Left colon (tissue), 2 donors: ENCODE results near the gene COL25A1. TPM values are rescaled to one million over a fixed set of nuclear protein-coding genes. Genes with fewer than 3 reads are reported as not detected.
"Not testable (repeated sequence)": the region's sequence is repeated elsewhere in the genome, so short reads cannot be mapped to it uniquely, and the experiment has no call there.

Source experiments
- ATAC-seq: fragments of 200-7000 bp; cut with Tn5 transposase; one replicate; pipeline ENCODE4 v1.9.1; 2020; ENCODE audit warnings: mild to moderate bottlenecking, moderate library complexity
- DNase-seq, 2 donors: peaks; one replicate each; pipeline ENCODE4 v3.0.0-alpha.2; 2020
- intact Hi-C, 2 donors: fragments of 100-400 bp; cut with DNase I in 1 of 2; cut with micrococcal nuclease in 1 of 2; formaldehyde crosslinking; loops; one replicate each; pipeline versions ENCODE4 v1.11.2 to v1.14.0; 2022; cut with DNase I, micrococcal nuclease
- total RNA-seq, 2 donors: library from RNA; stranded (reverse); fragmentation: NEBNext Ultra II Directional; extraction: Animal tissue kit (Norgen Biotek cat#: 25700); gene quantifications; one replicate each; pipeline ENCODE4 v1.2.1, GENCODE V29; 2021
- donor health status: DM: no; HTN: no; CAD: no.
- donor health status: DM: yes; HTN: yes; CAD: no.

The COL25A1 gene
- total RNA-seq, 2 donors from 2014 or later, result 0.42 to 0.43 TPM

DNA sequence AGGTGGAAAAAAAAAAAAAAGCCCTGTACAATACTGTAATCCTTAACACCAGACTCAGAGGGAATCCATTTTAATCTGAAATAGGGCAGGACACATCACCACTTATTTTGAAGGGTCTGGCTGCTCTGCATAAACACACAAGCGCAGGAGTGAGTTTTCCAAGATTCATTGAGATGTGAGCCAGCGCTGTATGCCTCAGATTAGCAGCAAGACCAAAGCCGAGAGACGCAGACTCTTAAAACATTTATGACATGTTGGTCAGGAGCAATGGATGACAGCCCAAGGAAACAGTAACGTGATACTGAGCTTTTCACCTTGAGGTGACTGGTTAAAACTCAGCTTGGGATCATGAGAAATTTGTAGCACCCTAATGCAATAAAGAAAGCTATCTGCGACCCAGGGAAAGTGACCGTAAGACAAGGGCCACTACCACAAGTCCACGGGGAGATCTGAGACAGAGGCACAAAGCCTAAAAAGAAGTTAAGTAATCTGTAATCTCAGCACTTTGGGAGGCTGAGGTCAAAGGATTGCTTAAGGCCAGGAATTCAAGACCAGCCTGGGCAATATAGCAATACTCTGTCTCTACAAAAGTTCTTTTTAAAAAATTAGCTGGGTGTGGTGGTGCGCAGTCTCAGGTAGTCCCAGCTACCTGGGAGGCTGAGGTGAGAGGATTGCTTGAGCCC, 210.6 kb downstream of the COL25A1 start:
- intact Hi-C loops, result no loop called here
- ATAC-seq (no peak), DNase-seq (no peak)

DNA sequence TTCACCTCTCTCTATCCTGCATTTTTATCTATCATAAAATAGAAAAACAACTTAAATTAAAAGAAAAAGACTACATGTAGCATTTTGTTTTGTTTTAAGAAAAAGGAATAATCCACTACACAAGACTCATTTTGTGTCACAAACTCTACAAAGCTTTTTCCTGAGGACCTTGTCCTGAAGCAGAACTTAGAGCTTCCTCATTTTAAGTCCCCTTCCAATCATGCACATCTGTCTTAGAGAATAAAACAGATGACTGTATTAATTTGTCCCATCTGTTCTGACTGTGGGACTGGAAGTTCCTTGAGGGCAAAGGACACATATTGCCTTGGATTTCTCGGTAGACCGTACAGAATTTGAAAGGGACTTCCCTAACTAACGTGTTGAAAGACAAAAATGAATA, 218.5 kb downstream of the COL25A1 start:
- no peak for DNase-seq
- intact Hi-C loops, result no loop called here
- no peak for ATAC-seq

DNA sequence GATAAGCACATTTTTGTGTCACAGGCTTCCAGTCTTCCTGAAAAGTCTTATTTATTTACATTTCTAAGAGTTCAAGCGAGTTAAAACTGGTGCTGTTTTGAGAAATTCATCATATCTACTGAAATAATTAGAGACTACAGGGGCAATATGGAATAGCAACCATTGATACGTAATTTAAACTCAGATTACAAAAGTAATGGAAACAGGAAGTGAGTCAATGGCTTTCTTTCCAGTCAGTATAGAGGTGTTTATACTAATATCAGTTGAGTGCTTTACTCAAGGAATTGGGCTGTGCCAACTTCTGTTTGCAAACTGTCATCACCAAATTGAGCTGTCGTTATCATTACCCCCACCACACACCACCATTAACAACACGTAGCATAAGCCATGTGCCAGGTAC, 222.7 kb downstream of the COL25A1 start:
- no peak for DNase-seq
- intact Hi-C loops, result no loop called here
- no peak for ATAC-seq

DNA sequence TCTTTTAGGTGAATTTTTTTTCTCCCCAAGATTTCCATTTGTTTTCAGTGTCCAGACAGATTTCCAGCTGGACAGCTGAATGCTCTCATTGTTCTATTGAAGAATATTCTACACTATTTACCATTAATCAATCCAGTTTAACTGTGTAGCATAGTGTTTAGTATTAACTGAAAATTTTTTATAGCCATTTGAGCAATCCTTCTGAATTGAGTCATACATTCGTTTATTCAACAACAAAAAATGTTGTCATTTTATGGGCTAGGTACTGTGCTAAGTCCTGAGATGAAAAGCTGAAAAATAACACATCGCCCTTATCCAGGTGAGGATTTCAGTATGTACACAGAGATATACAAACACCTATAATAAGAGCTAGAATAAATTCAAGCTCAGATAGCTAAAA, 223.3 kb downstream of the COL25A1 start:
- ATAC-seq (no peak), DNase-seq (no peak)
- intact Hi-C loops, result no loop called here

DNA sequence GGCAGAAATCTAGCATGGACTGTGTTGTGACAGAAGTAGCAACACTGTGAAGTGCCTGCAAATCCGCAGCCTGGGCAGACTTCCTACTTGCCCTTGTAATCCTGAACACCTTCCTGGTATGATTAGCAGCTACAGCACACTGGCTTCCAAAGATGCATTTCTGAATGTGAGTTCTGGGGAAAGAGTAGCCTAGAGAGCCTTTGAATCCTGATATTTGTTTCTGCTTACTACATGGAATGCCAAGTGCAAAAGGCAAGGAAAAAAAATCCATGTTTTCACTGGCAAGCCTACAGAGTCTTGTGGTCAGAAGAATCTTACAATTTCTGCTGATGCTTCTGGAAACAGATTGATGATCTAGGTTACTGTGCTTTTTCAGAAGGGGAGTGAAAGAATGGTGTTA, 223.7 kb downstream of the COL25A1 start:
- no peak for ATAC-seq

DNA sequence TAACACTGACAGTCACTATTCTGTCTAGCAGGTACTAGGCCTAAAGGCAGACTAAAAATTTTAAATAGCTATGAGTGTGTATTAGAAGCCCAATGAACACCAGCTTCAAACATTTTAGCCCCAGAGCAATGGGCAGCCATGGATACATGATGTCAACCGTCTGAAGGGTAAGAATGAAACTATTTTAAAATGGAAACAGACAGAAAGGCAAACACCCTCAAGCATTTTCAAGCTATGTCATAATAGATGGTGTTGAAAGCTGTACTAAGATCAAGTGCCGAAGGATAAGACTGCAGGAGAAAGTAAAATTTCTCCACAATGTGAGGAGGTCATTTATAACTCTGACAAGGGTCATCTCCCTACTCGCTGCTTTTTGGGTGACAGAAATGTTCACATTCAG, 225.0 kb downstream of the COL25A1 start:
- ATAC-seq (no peak), DNase-seq (no peak)
- intact Hi-C loops, result no loop called here

More for the DNA sequence above, 223.7 kb downstream of the COL25A1 start:
- DNase-seq, result no peak
- intact Hi-C loops, result no loop called here

DNA sequence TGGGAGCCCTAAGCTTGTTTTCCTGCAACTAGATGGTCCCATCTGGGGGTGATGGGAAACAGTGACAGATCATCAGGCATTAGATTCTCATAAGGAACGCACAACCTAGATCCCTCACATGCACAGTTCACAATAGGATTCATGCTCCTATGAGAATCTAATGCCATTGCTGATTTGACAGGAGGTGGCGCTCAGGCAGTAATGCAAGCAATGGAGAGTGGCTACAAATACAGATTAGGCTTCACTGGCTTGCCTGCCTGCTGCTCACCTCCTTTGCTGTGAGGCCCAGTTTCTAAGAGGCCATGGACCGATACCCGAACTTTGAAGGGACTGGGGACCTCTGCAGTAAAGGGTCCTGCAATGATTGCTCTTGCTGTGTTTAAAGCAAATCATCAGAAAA, 225.7 kb downstream of the COL25A1 start:
- DNase-seq, ATAC-seq, intact Hi-C loops: not testable (repeated sequence)

DNA sequence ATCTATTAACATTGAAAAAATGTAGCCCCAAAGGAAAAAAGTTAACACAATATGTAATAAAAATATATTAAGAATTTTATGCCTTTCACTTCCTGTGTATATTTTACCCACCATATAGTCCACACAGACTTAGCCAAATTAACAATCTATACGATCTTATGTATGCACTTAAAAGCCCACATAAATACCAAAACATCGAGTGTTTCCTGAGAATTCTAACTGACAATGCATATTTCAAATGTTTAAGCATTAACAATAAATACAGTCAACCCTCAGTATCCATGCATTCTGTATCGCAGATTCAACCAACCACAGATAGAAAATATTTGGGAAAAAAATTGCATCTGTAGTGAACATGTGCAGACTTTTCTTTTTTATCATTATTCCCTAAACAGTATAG, 226.8 kb downstream of the COL25A1 start:
- ATAC-seq, result no peak
- intact Hi-C loops, result no loop called here
- no peak for DNase-seq

DNA sequence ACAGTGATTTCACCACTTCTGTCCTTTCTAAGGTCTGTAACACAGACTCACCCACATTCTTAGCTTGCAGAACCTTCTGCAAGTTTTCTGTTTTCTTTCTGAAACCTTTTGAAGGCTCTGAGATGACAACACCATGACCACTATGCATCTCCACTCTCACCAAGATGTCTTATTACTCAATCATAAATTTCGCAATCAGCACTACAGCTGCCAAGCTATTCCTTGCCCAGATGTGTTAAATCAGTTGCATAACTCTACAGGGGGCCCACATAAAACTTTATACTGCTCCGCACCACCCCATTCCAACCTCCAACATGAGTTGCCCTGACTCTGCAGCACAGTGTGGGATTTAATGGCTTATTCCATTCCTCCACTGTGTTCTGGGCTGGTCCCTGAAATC, 229.9 kb downstream of the COL25A1 start:
- ATAC-seq, result no peak
- DNase-seq, result no peak
- intact Hi-C loops, result no loop called here

DNA sequence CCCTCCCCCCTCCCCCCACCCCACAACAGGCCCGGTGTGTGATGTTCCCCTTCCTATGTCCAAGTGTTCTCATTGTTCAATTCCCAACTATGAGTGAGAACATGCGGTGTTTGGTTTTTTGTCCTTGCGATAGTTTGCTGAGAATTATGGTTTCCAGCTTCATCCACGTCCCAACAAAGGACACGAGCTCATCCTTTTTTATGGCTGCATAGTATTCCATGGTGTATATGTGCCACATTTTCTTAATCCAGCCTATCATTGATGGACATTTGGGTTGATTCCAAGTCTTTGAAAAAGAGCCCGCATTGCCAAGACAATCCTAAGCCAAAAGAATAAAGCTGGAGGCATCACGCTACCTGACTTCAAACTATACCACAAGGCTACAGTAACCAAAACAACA, 231.8 kb downstream of the COL25A1 start:
- intact Hi-C loops, ATAC-seq, DNase-seq: not testable (repeated sequence)

DNA sequence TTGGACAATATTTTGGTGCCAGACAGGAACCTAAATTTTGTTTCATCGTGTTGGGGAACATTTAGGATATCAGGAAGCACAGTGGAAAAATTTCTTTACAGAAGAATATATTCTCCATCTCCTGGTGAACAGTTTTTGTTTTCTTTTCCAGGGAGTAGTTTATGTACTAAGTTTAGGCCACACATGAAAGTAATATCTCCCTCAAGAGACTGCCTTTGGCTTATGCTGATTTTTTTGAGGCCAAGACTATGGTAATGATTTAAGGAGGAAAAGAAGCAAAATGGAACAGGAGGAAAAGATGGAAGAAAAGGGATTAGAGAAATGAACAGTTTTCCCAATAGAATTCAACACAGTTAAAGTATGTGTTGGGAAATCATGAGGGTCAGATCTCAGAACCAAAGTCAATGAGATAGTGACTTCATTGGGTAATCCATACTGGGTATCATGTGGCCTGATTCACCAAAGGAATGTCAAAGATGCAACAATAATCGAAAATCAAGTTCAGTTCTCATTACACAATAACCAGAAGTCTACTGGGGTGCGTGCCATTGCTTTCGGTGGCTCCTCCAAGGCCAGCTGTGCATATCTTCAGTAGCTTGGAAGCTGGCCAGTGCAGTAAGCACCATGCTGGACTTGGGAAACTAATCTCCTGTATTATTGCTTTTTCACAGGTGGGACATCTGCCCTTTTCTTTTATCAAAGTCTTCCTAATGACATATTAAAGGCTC, 234.8 kb downstream of the COL25A1 start:
- DNase-seq, result no peak
- intact Hi-C loops, result no loop called here
- no peak for ATAC-seq

DNA sequence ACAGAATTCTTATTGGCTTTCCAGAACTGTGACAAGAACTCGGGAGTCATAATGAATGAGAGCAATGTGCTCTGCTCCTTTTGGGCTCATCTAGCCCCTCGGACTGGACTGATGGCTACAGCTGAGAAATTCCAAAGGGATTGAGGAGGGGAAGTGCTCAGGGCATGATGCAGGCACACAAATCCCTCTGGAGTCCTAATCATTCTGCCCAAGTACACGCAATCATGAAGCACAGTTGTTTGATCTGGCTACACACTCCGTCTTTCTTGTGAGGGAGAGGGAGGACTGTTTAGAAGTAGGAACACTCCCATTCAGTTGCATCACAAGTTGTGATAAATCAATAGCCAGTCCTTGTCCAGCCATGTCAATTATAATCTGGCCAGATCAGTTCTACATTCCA, 237.5 kb downstream of the COL25A1 start:
- intact Hi-C loops, result no loop called here
- ATAC-seq (no peak), DNase-seq (no peak)

DNA sequence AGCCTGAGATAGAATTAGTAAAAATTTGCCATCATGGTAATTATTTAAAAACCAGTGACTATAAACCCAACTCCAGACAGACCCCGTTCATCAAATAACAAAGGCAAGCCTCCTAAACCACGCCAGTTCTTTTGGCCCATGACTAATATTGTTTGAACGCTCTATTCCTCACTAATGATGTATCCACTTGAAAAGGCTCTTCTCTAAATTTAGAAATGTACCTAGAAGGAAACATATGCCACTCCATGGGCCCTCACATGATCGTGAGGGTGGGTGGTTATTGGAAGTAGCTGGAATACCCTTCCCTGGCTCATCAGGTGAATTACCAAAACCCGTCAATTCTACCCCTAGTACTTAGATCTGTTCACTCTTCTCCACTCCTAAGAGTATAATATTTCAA, 249.2 kb downstream of the COL25A1 start:
- no peak for ATAC-seq
- no peak for DNase-seq
- intact Hi-C loops, result no loop called here

DNA sequence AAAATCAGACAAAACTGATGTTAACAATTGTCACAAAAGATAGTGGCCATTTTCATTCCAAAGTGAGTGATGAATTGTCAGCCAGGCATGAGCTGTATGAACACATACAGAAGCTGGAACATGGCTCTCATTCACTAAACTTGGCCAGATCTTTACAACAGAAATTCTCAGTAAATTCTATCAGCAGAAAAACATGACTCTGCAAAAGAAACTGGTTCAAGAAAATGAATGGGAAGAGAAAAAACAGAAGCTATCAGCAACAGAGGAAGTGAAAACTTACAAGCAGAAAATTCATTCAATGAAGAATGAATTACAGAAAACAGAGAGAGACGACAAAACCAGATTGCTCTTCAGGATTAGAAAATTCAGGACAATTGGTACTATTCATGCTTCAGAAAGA, 249.6 kb downstream of the COL25A1 start:
- no peak for DNase-seq
- no peak for ATAC-seq
- intact Hi-C loops, result no loop called here

DNA sequence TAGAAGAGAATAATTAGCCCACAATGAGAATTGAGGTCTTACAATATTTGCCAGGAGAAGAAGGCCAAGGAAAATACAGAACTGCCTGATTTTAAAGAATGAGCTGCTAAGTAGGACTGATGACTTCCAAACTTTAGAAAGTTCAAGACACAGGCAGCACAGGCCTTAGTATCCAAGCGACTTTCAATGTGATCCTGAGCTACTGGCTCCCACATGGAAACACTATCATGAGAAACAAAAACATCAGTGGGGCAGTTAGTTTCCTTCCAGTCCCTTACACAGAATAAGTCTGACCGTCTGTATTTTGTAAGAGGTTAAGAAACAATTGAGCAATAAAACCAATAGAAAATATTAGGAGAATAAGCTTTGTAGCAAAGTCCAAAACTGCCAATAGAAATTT, 251.4 kb downstream of the COL25A1 start:
- DNase-seq (no peak), ATAC-seq (no peak)
- intact Hi-C loops, result no loop called here

DNA sequence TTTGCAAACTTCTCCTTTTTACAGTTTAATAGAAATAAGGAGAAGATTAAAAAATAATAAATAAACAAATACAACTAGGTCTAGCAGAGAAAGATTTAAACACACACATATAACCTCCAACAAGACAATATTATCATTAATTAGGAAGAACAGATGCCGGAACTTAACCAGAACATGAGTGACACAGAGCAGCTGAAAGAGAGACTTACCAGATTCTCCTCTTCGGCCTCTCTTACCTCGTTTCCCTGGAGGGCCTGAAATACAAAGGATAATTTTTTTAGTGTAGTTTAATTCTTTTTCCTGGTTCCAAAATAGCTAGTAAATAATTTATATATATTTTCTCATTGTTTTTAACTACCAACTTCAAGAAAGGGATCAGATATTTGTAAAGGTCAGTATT, 252.5 kb downstream of the COL25A1 start:
- intact Hi-C loops, result no loop called here
- DNase-seq (no peak), ATAC-seq (no peak)

DNA sequence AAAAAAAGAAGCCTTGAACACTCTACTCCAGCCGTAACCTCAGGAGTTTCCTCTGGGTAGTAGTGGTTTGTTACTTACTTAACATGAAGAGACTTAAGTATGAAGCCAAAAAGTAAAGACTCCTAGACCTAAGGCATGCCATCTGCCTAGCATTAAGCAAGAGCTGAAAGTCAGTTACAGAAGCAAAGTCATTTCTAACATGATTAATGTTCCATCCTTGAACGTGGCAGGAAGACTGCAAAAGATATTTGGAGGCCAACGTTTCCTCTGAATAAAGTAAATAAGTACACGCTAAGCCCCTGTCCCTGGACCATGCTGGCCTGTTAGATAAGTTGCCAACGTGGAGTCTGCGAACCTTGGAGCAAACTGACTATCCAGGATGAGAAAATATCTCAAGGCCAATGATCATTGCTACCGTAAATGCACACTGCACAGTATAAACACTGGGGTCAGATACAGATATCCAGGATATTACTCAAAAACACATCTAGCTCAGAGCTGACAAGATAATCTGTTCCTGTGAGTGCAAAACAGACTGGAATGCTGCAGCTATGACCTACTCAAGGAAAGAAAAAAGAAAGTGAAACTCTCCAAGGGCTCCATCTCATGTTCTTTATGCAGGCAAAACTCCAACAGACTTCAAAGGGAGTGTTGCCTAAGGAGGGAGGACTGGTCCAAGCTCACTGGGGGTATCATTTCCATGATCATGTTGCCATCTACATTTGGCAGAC, 255.8 kb downstream of the COL25A1 start:
- intact Hi-C loops, result no loop called here
- DNase-seq (no peak), ATAC-seq (no peak)

DNA sequence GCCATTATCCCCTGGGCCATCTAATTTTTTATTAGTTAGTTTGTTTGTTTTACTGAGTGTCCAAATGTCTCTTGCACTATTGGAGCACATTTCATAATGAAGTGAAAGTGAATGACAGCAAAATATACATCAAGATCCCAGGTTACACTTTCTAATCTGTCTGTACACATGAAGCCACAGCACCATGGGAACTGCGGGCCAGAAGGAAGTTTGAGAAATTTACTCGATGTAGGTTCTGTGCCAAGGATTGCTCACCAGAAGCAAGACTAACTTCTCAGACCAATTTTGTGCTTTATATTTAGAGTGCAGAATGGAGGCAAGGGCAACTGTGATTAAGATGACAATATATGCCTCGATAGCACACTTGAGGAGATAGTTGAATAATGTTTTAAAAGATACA, 258.0 kb downstream of the COL25A1 start:
- ATAC-seq (no peak), DNase-seq (no peak)
- intact Hi-C loops, result no loop called here

DNA sequence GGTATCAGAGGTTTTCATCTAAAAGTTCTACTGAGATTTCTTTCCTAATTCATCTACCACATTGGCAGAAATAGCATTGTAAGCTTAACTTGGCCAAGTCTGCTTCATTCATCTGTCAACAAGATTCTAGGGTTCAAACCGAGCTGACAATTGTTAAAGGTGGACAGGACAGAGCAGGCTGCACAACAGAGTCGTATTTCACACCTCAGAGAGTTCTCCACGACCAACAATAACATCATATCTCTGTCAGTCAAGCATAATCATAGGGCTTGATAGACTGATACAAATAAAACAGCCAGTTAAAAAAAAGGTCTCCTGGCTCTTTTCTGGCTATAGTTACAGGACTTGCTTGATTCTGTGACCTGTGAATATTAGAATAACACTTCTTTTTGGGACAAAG, 259.2 kb downstream of the COL25A1 start:
- no peak for DNase-seq
- intact Hi-C loops, result no loop called here
- no peak for ATAC-seq
